HG03469 (cell line): ENCODE data around the gene SPATS1.

Experiments
- ATAC-seq: cut with Tn5 transposase; IDR thresholded peaks from one replicate; pipeline ENCODE4 v1.9.1; 2021; ENCODE audit warnings: mild to moderate bottlenecking, moderate library complexity, moderate number of reproducible peaks; ENCODE audit not compliant: unreplicated experiment

The SPATS1 gene

GRCh38 chr6:44342489-44342888 is at the start of gene SPATS1:
Gene SPATS1, plus strand, starts transcription at chr6:44342650. Its CDS starts 446 bp downstream, at chr6:44343096.
- no peak for ATAC-seq

GRCh38 chr6:44292661-44293365 is 49.6 kb upstream of the SPATS1 start:
- ATAC-seq = no peak

GRCh38 chr6:44294832-44295791 is 47.3 kb upstream of the SPATS1 start:
- no peak for ATAC-seq

DNA sequence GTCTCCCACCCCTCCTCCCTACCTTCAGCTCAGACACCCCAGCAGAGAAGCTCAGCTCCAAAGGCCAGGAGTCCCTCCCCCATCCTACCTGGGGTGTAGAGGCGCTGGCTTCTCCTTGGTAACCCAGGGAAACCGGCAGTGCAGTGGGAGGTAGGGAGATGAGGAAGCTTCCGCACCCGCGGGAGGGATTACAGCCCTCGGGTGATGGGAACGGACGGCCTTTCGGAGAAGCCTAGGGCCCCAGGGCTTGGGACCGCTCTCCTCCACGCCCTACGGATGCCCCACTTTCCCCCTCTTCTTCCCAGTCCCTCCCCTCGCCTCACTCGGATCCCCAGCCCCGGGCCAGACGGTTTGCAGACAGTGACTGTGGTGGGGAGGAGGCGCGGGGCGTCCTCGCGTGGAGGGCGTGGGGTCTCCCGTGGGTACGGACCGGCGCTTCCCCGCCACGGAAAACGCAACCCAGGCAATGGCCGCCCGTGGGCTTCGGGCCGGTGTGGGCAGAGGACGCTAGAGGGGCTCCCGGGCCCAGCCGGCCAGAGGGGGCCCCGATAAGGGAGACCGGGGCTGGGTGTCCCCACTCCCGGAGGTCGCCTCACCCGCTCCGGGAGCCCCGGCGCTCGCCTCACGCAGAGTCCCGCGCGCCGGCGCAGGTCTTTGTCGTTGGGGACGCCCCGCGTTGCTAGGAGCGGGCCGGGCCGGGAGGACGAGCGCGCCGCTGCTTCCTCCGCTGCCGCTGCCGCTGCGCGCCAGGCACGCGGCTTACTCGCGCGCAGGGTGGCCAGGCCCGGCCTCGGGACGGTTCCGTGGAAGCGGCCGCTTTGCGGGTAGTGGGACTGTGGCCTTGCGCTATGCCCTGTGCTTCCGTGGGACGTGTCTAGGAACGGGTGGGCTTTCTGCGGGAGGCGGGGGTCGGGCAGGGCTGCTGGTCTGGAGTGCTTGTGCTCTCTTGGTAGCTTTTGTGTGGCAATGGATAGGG is 45.1 kb upstream of the SPATS1 start:
- no peak for ATAC-seq

DNA sequence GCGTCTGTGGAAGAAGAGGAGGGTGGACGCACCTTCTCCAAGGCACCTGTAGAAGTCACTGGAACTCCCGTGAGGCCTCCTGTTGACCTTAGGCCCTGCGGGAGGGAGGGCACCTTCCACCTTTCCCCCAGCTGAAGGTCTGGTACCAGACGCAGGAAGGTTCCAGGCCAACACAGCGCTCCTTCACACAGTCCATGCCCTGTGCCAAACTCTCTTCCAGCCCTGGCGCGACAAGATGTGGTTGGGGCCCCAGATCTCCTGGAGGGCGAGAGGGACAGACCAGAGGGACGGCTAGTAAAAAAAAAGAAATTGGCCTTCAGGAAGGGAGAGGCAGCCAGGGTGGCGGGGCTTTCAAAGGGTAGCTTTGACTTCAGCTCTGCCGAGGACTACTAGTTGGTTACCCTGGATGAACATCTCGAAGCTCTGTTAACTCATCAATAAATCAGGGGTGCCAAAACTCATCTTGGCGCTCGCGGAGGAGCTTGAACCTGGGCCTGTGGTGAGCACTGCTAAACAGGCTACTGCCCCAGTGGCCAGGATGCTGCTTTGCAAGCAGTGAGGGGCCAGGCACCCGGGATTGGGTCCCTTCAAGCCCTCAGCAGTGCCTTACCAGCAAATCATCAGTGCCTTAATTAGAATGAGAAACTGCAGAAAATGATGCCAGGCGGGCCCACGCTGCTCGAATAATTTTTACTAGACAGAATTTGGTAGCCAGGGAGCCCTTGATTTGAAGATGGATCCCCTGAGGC is 44.2 kb upstream of the SPATS1 start:
- ATAC-seq = no peak

DNA sequence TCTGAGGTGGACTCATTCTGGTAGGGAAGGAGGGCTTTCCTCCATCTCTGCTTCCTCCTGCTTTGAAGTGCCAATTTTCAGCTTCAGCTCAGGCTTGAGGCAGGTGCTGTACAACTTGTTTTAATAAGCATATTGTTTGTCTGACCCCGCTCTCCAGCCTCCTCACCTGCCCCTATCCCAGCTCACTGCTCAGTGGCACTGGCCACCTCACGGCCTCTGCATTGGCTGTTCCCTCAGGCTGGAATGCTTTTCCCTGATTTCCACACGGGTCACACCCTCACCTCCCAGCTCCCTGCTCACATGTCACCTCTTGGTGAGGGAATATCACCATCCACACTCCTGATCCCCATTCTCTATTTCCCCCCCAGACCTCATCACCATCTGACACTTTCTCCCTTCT is 43.6 kb upstream of the SPATS1 start:
- ATAC-seq = no peak

DNA sequence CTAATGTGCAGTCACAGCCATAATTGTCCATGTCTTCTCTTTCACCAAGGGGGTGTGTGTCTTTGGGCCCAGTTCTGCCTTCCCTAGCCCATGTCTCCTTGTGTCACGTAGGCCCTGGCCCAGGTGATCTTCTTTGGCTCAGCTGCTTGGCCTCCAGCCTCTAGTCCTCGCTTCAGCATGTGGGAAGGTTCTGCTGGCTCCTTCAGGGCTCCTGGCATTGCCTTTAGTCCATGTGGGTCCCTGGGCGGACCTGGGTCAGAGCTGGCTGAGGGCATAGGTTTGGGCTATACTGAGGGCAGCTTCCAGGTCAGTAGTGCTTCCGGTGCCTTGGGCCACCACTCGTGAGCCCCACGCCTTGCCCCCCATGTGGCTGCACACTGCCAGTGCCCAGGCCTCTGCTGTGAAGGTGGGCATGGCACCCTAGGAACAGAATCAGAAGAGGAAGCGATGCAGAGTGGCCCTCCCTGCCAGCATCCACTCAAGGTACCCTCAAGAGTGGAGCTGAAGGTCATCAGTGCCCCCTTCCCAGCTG is 42.1 kb upstream of the SPATS1 start:
- ATAC-seq = no peak

- ATAC-seq = no peak
Measured at GRCh38 chr6:44301106-44301505, 41.3 kb upstream of the SPATS1 start.

GRCh38 chr6:44301782-44302564 is 40.5 kb upstream of the SPATS1 start:
- no peak for ATAC-seq

- ATAC-seq = no peak
Measured at GRCh38 chr6:44302856-44303255, 39.6 kb upstream of the SPATS1 start.

- no peak for ATAC-seq
Measured at GRCh38 chr6:44303842-44304241, 38.6 kb upstream of the SPATS1 start.

GRCh38 chr6:44304282-44305199 is 37.9 kb upstream of the SPATS1 start:
- no peak for ATAC-seq

DNA sequence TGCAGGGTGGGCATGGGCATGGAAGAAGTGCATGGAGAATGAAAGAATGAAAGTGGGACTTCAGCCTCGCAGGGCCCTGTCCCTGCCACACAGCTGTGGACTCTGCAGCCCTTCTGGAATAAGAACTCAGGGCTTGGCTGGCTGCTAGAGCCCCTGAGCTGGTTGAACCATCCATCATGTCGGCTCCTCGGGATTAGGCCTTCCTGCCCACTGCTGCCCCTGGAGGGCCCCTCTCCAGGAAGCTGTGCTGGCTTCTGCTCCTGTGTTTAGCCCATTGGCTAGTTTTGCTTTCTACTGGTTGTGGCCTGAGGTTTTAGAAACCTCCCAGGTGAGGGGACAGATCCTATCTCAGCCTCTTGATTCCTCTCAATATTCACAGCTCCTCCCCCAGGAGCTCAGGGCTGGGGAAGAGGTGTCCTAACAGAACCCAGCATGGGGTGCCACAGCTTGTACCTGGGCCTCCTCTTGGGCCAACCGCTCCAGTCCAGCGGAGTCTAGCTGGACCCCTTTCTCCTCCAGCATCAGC is 37.2 kb upstream of the SPATS1 start:
- no peak for ATAC-seq

GRCh38 chr6:44306710-44307109 is 35.7 kb upstream of the SPATS1 start:
- no peak for ATAC-seq

DNA sequence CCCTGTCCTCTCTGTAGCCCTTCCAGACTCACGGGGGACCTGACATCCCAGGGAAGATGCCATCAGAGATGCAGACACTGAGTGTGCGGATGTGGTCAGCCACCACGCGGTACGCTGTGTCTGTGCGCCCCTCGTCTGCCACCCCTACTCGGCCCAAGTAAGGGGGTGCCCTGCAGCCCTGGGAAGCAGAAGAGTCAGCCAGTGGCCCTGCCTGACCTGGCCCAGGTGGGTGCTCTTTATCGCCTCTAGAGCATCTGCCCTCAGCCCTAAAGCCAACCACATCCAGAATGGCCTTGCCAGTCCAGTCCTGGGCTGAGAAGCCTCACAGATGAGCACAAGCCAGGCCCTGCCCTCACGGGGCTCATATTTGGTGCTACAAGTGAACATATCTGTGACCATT is 35.2 kb upstream of the SPATS1 start:
- ATAC-seq = no peak

GRCh38 chr6:44309092-44309491 is 33.4 kb upstream of the SPATS1 start:
- no peak for ATAC-seq

GRCh38 chr6:44309631-44310030 is 32.8 kb upstream of the SPATS1 start:
- no peak for ATAC-seq

- no peak for ATAC-seq
Measured at GRCh38 chr6:44310241-44310640, 32.2 kb upstream of the SPATS1 start.
